ENCODE measurements around the gene PPP1R12C. TPM values are rescaled to one million over a fixed set of nuclear protein-coding genes. Genes with fewer than 3 reads are reported as not detected.

The PPP1R12C gene
- total and polyA plus RNA-seq, 2 donors from 2014 or later, result 89.0 to 146 TPM

- peak in 2 of 5 donors; percentile 65 to 73 for DNase-seq
- no peak overlapping the region for H3K9ac ChIP-seq (ENCODE audit: low read length in 3 of 3)
- no peaks in the 10 kb centered on the region for H3K9me3 ChIP-seq (ENCODE audit: control insufficient read depth in 2 of 3, insufficient read depth in 1 of 3, low read length in 3 of 3)
- H3K27me3 ChIP-seq (ENCODE audit: control insufficient read depth, insufficient read depth, low read length), result peaks cover 7% of the 10 kb centered on the region
- TF ChIP-seq, protein P1, sequence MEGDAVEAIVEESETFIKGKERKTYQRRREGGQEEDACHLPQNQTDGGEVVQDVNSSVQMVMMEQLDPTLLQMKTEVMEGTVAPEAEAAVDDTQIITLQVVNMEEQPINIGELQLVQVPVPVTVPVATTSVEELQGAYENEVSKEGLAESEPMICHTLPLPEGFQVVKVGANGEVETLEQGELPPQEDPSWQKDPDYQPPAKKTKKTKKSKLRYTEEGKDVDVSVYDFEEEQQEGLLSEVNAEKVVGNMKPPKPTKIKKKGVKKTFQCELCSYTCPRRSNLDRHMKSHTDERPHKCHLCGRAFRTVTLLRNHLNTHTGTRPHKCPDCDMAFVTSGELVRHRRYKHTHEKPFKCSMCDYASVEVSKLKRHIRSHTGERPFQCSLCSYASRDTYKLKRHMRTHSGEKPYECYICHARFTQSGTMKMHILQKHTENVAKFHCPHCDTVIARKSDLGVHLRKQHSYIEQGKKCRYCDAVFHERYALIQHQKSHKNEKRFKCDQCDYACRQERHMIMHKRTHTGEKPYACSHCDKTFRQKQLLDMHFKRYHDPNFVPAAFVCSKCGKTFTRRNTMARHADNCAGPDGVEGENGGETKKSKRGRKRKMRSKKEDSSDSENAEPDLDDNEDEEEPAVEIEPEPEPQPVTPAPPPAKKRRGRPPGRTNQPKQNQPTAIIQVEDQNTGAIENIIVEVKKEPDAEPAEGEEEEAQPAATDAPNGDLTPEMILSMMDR (IDR thresholded peaks at IDR 0.05; ENCODE audit: borderline replicate concordance, extremely low read depth, insufficient read depth), result no peak
- H3K4me1 ChIP-seq (ENCODE audit: control insufficient read depth in 2 of 3, insufficient read depth in 2 of 3, low read depth in 1 of 3, low read length in 3 of 3), result peaks cover 0 to 15% (median 0%) of the 10 kb centered on the region in 3 donors
- H3K4me3 ChIP-seq (ENCODE audit: low read length in 3 of 3), result no peak overlapping the region
- H3K27ac ChIP-seq (ENCODE audit: low read depth in 2 of 2, low read length in 2 of 2), result no peak overlapping the region
- no peaks in the 10 kb centered on the region for H3K36me3 ChIP-seq (ENCODE audit: control insufficient read depth in 2 of 3, insufficient read depth in 3 of 3, low read length in 3 of 3)
- intact Hi-C loops (cut with DNase I), result no loop called here
- no peak for FAIRE-seq
Observed at GRCh38 chr19:55085923-55086715, 31.3 kb downstream of the PPP1R12C start.

- peaks cover 13% of the 10 kb centered on the region for H3K27me3 ChIP-seq (ENCODE audit: control insufficient read depth, insufficient read depth, low read length)
- intact Hi-C loops (cut with DNase I), result no loop called here
- TF ChIP-seq, protein P1 (IDR thresholded peaks at IDR 0.05; ENCODE audit: borderline replicate concordance, extremely low read depth, insufficient read depth), result no peak
Observed at GRCh38 chr19:55084416-55084815, 33.0 kb downstream of the PPP1R12C start.

DNA sequence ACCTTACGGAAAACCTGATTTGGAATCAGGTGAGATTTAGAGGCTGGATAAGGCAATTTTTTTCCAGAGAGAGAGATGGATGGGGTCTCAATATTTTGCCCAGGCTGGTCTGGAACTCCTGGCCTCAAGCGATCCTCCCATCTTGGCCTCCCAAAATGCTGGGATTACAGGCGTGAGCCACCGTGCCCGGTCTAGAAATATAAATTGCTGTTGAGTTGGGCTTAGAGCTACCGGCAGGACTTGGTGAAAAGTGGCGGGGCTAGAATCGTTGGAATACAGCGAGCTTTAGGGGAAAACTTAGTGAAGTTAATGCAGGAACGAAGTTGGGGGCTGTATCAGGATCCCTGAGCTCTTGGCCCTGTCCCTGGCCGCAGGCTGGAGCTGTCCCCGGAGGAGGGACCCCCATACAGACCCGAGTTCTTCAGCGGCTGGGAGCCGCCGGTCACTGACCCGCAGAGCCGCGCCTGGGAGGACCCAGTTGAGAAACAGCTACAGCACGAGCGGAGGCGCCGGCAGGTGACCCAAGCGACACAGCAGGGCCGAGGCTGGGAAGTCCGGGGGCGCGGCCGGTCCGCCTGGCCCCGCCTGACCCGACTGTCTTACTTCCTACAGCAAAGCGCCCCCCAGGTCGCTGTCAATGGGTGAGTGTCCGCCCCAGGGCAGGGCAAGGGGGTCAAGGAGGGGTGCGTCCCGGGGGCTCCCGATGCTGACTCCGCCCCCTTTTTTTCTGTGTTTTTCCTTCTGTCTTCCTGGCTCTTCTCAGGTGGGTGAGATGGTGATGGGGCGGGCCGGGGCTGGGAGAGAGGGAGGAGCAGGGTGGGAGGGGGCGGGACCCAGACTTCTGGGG, 34.2 kb downstream of the PPP1R12C start:
- peaks cover 0 to 16% (median 0%) of the 10 kb centered on the region in 3 donors for H3K4me1 ChIP-seq (ENCODE audit: control insufficient read depth in 2 of 3, insufficient read depth in 2 of 3, low read depth in 1 of 3, low read length in 3 of 3)
- H3K27me3 ChIP-seq (ENCODE audit: control insufficient read depth, insufficient read depth, low read length), result peaks cover 14% of the 10 kb centered on the region

More at GRCh38 chr19:55084416-55084815, 33.0 kb downstream of the PPP1R12C start:
- no peaks in the 10 kb centered on the region for H3K36me3 ChIP-seq (ENCODE audit: control insufficient read depth in 2 of 3, insufficient read depth in 3 of 3, low read length in 3 of 3)
- peaks cover 0 to 19% (median 0%) of the 10 kb centered on the region in 3 donors for H3K4me1 ChIP-seq (ENCODE audit: control insufficient read depth in 2 of 3, insufficient read depth in 2 of 3, low read depth in 1 of 3, low read length in 3 of 3)
- H3K4me3 ChIP-seq (ENCODE audit: low read length in 3 of 3), result no peak overlapping the region
- DNase-seq, result peak in 1 of 5 donors; percentile 49
- no peak overlapping the region for H3K27ac ChIP-seq (ENCODE audit: low read depth in 2 of 2, low read length in 2 of 2)
- no peaks in the 10 kb centered on the region for H3K9me3 ChIP-seq (ENCODE audit: control insufficient read depth in 2 of 3, insufficient read depth in 1 of 3, low read length in 3 of 3)
- no peak for FAIRE-seq
- no peak overlapping the region for H3K9ac ChIP-seq (ENCODE audit: low read length in 3 of 3)

More for the DNA sequence above, 34.2 kb downstream of the PPP1R12C start:
- Histone ChIP-seq H3K27ac (ENCODE audit: low read depth in 2 of 2, low read length in 2 of 2) (no peak overlapping the region), H3K4me3 (ENCODE audit: low read length in 3 of 3) (no peak overlapping the region), H3K36me3 (ENCODE audit: control insufficient read depth in 2 of 3, insufficient read depth in 3 of 3, low read length in 3 of 3) (no peaks in the 10 kb centered on the region), H3K9ac (ENCODE audit: low read length in 3 of 3) (no peak overlapping the region), H3K9me3 (ENCODE audit: control insufficient read depth in 2 of 3, insufficient read depth in 1 of 3, low read length in 3 of 3) (no peaks in the 10 kb centered on the region)
- intact Hi-C loops (cut with DNase I), result no loop called here
- TF ChIP-seq, protein P1 (IDR thresholded peaks at IDR 0.05; ENCODE audit: borderline replicate concordance, extremely low read depth, insufficient read depth), result no peak
- DNase-seq (peak in 1 of 5 donors; percentile 69), FAIRE-seq (no peak)
